ENCODE results near the gene ATP8A2.

ATP8A2 gene

GRCh38 chr13:25848812-25849745, 477.3 kb downstream of the ATP8A2 start:
- DNase-seq (ENCODE audit: low spot score), result no peak

- DNase-seq (ENCODE audit: low spot score), result no peak
These were observed 486.1 kb downstream of the ATP8A2 start for GRCh38 chr13:25857830-25858229.

- no peak for DNase-seq (ENCODE audit: low spot score)
These were observed 487.8 kb downstream of the ATP8A2 start for GRCh38 chr13:25859528-25859927.

GRCh38 chr13:25860265-25860664, 488.5 kb downstream of the ATP8A2 start:
- no peak for DNase-seq (ENCODE audit: low spot score)

GRCh38 chr13:25860862-25861261, 489.1 kb downstream of the ATP8A2 start:
- DNase-seq (ENCODE audit: low spot score), result no peak

GRCh38 chr13:25862156-25862555, 490.4 kb downstream of the ATP8A2 start:
- peak; percentile 67 for DNase-seq (ENCODE audit: low spot score)

GRCh38 chr13:25864116-25864515, 492.3 kb downstream of the ATP8A2 start:
- DNase-seq (ENCODE audit: low spot score), result peak; percentile 67

GRCh38 chr13:25864936-25865335, 493.2 kb downstream of the ATP8A2 start:
- no peak for DNase-seq (ENCODE audit: low spot score)

- DNase-seq (ENCODE audit: low spot score), result no peak
These were observed 493.6 kb downstream of the ATP8A2 start for GRCh38 chr13:25865391-25865790.

GRCh38 chr13:25867038-25867437, 495.3 kb downstream of the ATP8A2 start:
- no peak for DNase-seq (ENCODE audit: low spot score)

GRCh38 chr13:25868490-25868889, 496.7 kb downstream of the ATP8A2 start:
- no peak for DNase-seq (ENCODE audit: low spot score)

GRCh38 chr13:25869941-25870340, 498.2 kb downstream of the ATP8A2 start:
- DNase-seq (ENCODE audit: low spot score), result peak; percentile 86

GRCh38 chr13:25871389-25872125, 499.8 kb downstream of the ATP8A2 start:
- no peak for DNase-seq (ENCODE audit: low spot score)

- DNase-seq (ENCODE audit: low spot score), result no peak
These were observed 500.9 kb downstream of the ATP8A2 start for GRCh38 chr13:25872481-25873241.

- DNase-seq (ENCODE audit: low spot score), result no peak
These were observed 501.5 kb downstream of the ATP8A2 start for GRCh38 chr13:25873242-25873612.

GRCh38 chr13:25874064-25874737, 502.4 kb downstream of the ATP8A2 start:
- no peak for DNase-seq (ENCODE audit: low spot score)

- no peak for DNase-seq (ENCODE audit: low spot score)
These were observed 503.1 kb downstream of the ATP8A2 start for GRCh38 chr13:25874907-25875306.

GRCh38 chr13:25876247-25876646, 504.5 kb downstream of the ATP8A2 start:
- DNase-seq (ENCODE audit: low spot score), result no peak

- DNase-seq (ENCODE audit: low spot score), result no peak
These were observed 507.7 kb downstream of the ATP8A2 start for GRCh38 chr13:25879466-25879865.

- no peak for DNase-seq (ENCODE audit: low spot score)
These were observed 509.6 kb downstream of the ATP8A2 start for GRCh38 chr13:25881136-25881926.

- no peak for DNase-seq (ENCODE audit: low spot score)
These were observed 510.2 kb downstream of the ATP8A2 start for GRCh38 chr13:25881971-25882451.
